B cell (primary cell): ENCODE results near the gene EN1. TPM values are rescaled to one million over a fixed set of nuclear protein-coding genes. Genes with fewer than 3 reads are reported as not detected.

Experiments
- ATAC-seq: fragments of 200-7000 bp; cut with Tn5 transposase; one replicate; pipeline ENCODE4 v1.10.0; 2021; ENCODE audit warnings: low read depth, mild to moderate bottlenecking, moderate number of reproducible peaks, moderate library complexity
- CTCF ChIA-PET: fragments of 350-600 bp; sonication (Branson Sonifier 250); formaldehyde crosslinking; loops from one replicate; lab custom pipeline; 2021; ENCODE audit warnings: antibody characterized with exemption, inconsistent platforms; lab: Charles Lee
- POLR2A ChIA-PET: fragments of 350-600 bp; sonication (Branson Sonifier 250); formaldehyde crosslinking; loops from one replicate; lab custom pipeline; 2021; ENCODE audit warnings: antibody characterized with exemption; lab: Charles Lee
- DNase-seq: peaks from one replicate; pipeline ENCODE4 v3.0.0; 2013
- H2AFZ ChIP-seq: 2 replicates; pipeline ENCODE4 v1.6.1; 2012; ENCODE audit warnings: mild to moderate bottlenecking, low read depth, low read length; ENCODE audit not compliant: insufficient read depth, poor library complexity, severe bottlenecking
- H3K27ac ChIP-seq, 2 donors: 1 replicate in 1 of 2; 2 replicates in 1 of 2; pipeline ENCODE4 v1.5.1; 2012 to 2013; ENCODE audit warnings: low read length in 2 of 2, mild to moderate bottlenecking in 2 of 2, moderate library complexity in 1 of 2
- H3K27me3 ChIP-seq, 4 experiments: fragments of 200-600 bp in 1 of 4; sonication (generic) in 1 of 4; replicated peaks in 1 of 4; 1 replicate in 2 of 4; 2 replicates in 2 of 4; pipeline versions ENCODE4 v1.6.1 to v1.7.0; 2013 to 2016; ENCODE audit warnings: low read length in 3 of 4, mild to moderate bottlenecking in 2 of 4, mixed read lengths in 1 of 4, moderate library complexity in 1 of 4; ENCODE audit not compliant: insufficient read depth in 4 of 4, control insufficient read depth in 3 of 4; ENCODE audit errors: control extremely low read depth in 1 of 4
- H3K36me3 ChIP-seq, 2 experiments: replicated peaks in 1 of 2; 1 replicate in 1 of 2; 2 replicates in 1 of 2; pipeline versions ENCODE4 v1.6.1 to v1.7.1; 2013; ENCODE audit warnings: low read length in 1 of 2; ENCODE audit not compliant: insufficient read depth in 2 of 2, control insufficient read depth in 1 of 2; ENCODE audit errors: control extremely low read depth in 1 of 2, extremely low read depth in 1 of 2
- H3K4me1 ChIP-seq, 2 donors: fragments of 200-600 bp in 1 of 2; sonication (generic) in 1 of 2; 1 replicate in 1 of 2; 2 replicates in 1 of 2; pipeline versions ENCODE4 v1.5.1 to v1.6.1; 2013 to 2017; ENCODE audit warnings: low read length in 2 of 2; ENCODE audit not compliant: control insufficient read depth in 2 of 2, insufficient read depth in 2 of 2
- H3K4me2 ChIP-seq: replicated peaks from 2 replicates; pipeline ENCODE3; 2012; ENCODE audit warnings: mild to moderate bottlenecking, low read depth, low read length; ENCODE audit not compliant: poor library complexity, severe bottlenecking
- H3K4me3 ChIP-seq, 5 experiments: fragments of 200-600 bp in 1 of 5; sonication (generic) in 1 of 5; 1 replicate in 3 of 5; 2 replicates in 2 of 5; pipeline versions ENCODE4 v1.5.1 to v1.7.0; 2011 to 2016; ENCODE audit warnings: low read length in 4 of 5, mild to moderate bottlenecking in 4 of 5, low read depth in 2 of 5, control low read depth in 1 of 5, moderate library complexity in 1 of 5; ENCODE audit not compliant: insufficient read depth in 1 of 5; ENCODE audit errors: control extremely low read depth in 1 of 5, extremely low read depth in 1 of 5
- H3K79me2 ChIP-seq: fragments of 200-600 bp; sonication (generic); one replicate; pipeline ENCODE4 v1.6.0; 2016; ENCODE audit warnings: low read length; ENCODE audit not compliant: control insufficient read depth, insufficient read depth
- H3K9ac ChIP-seq: fragments of 200-600 bp; sonication (generic); 2 replicates; pipeline ENCODE4 v1.6.1; 2017; ENCODE audit warnings: mild to moderate bottlenecking, low read length, moderate library complexity
- H3K9me3 ChIP-seq, 3 donors: one replicate each; pipeline versions ENCODE4 v1.6.1 to v1.7.1; 2013; ENCODE audit warnings: low read length in 2 of 3; ENCODE audit not compliant: control insufficient read depth in 2 of 3, insufficient read depth in 1 of 3; ENCODE audit errors: control extremely low read depth in 1 of 3
- H4K20me1 ChIP-seq: 2 replicates; pipeline ENCODE4 v1.6.0; 2012; ENCODE audit warnings: mild to moderate bottlenecking, low read length; ENCODE audit not compliant: insufficient read depth, control insufficient read depth, poor library complexity, severe bottlenecking
- H3K27ac Mint-ChIP-seq: one replicate; pipeline ENCODE4 v1.8.0; 2021; ENCODE audit warnings: mixed read lengths
- H3K27me3 Mint-ChIP-seq: one replicate; pipeline ENCODE4 v1.8.0; 2021; ENCODE audit warnings: mixed read lengths
- H3K4me1 Mint-ChIP-seq: one replicate; pipeline ENCODE4 v1.8.0; 2021; ENCODE audit warnings: mixed read lengths
- H3K4me3 Mint-ChIP-seq: one replicate; pipeline ENCODE4 v1.8.0; 2021; ENCODE audit warnings: mixed read lengths
- H3K9me3 Mint-ChIP-seq: one replicate; pipeline ENCODE4 v1.8.0; 2022; ENCODE audit warnings: mixed read lengths; ENCODE audit not compliant: insufficient read depth
- EZH2 ChIP-seq: IDR thresholded peaks from 2 replicates; pipeline ENCODE4 v1.6.1; 2012; ENCODE audit warnings: borderline replicate concordance, low read depth, mild to moderate bottlenecking, moderate library complexity, low read length; ENCODE audit not compliant: insufficient read depth, poor library complexity, severe bottlenecking
- WGBS: methylation state at CpG from one replicate; pipeline ENCODE4 v1.1.5; 2013; ENCODE audit warnings: missing lambda C conversion rate; ENCODE audit not compliant: insufficient coverage; 5-methylcytosine and 5-hydroxymethylcytosine counted together
- intact Hi-C: fragments of 100-400 bp; cut with micrococcal nuclease; formaldehyde crosslinking; loops from one replicate; pipeline ENCODE4 v1.10.0; 2022
- polyA plus RNA-seq: library from polyadenylated mRNA; depleted of rRNA; stranded (reverse); fragments of >200 nt; gene quantifications from 2 replicates; pipeline ENCODE4 v1.2.3, GENCODE V29; 2012
- total RNA-seq, 2 donors: library from RNA; stranded (reverse); fragments of 120-200 nt in 1 of 2; gene quantifications; 1 replicate in 1 of 2; 2 replicates in 1 of 2; pipeline versions ENCODE4 v1.2.3 to v1.2.4, GENCODE V29; 2013 to 2022
- TF ChIP-seq, protein P1 (sequence below): fragments of 200-600 bp; IDR thresholded peaks from one replicate; pipeline ENCODE4 v1.8.0; 2022; ENCODE audit warnings: antibody characterized with exemption, mild to moderate bottlenecking

The EN1 gene
- total and polyA plus RNA-seq, 2 donors (not counting 1 experiment from before 2014, with no cell fraction given) = not detected

DNA sequence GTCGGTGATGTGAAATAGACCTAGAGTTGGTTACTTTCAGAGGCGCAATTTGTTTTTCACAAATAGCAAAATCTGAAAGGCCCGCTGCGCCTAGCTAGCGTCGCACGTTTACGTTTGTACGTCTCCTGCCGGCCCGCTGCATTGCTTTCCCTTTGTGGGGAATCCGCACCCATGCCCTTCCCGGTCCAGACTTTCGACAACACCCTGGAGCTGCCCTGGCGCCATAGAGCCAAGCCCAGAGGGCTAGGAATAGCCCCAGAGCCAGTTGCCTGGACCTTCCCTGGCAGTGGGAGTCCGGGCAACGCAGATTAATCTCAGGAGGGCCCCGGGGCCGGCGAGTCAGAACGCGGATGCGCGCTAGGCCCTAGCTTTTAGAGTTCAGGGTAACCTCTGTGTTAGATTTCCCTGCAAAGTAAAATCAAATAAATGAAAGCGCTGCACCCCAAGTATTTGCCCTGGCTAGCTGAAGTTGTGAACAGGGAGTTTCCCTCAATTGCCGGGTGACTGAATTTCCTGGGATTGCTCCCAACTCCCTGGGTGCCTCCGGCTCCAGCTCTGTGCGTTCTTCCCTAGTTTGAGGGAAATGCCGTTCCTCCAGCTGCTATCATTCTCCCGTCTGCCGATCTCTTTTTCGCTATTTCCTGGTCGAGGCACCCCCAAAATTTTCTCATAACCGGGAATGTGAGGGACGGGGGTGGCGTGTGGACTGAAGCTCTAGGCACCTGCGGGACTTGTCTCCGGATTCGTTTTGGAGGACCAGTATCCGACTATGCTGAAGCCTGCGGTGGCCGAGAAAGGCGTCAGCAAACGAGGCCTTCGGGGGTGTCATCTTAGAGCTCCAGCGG, 1.2 kb upstream of the EN1 start:
- DNase-seq (peak; percentile 37), ATAC-seq (no peak)
- Histone ChIP-seq H3K79me2 (no peaks in the 10 kb centered on the region), H3K4me2 (no peak overlapping the region), H3K27ac (no peak overlapping the region), H3K9ac (no peak overlapping the region), H3K4me3 (no peak overlapping the region), H2AFZ (no peak overlapping the region), H3K36me3 (no peaks in the 10 kb centered on the region), H3K4me1 (peaks cover 15 to 38% of the 10 kb centered on the region in 2 donors), H3K27me3 (peaks cover 0 to 94% (median 76%) of the 10 kb centered on the region in 4 experiments), H3K9me3 (peaks cover 0 to 77% (median 0%) of the 10 kb centered on the region in 3 donors), H4K20me1 (no peaks in the 10 kb centered on the region)
- ChIA-PET CTCF (interaction anchor here (1.2 kb wide), 1 partner anchor 627 kb away, joined by 4 read pairs; no protein-coding TSS in a partner anchor), POLR2A (no interaction called here)
- Mint-ChIP-seq H3K27me3 (peaks cover 77% of the 10 kb centered on the region), H3K4me1 (peaks cover 12% of the 10 kb centered on the region), H3K27ac (peak overlapping the region; percentile 21), H3K4me3 (peak overlapping the region; percentile 49), H3K9me3 (no peaks in the 10 kb centered on the region)
- TF ChIP-seq EZH2 = no peak
- TF ChIP-seq, protein P1, sequence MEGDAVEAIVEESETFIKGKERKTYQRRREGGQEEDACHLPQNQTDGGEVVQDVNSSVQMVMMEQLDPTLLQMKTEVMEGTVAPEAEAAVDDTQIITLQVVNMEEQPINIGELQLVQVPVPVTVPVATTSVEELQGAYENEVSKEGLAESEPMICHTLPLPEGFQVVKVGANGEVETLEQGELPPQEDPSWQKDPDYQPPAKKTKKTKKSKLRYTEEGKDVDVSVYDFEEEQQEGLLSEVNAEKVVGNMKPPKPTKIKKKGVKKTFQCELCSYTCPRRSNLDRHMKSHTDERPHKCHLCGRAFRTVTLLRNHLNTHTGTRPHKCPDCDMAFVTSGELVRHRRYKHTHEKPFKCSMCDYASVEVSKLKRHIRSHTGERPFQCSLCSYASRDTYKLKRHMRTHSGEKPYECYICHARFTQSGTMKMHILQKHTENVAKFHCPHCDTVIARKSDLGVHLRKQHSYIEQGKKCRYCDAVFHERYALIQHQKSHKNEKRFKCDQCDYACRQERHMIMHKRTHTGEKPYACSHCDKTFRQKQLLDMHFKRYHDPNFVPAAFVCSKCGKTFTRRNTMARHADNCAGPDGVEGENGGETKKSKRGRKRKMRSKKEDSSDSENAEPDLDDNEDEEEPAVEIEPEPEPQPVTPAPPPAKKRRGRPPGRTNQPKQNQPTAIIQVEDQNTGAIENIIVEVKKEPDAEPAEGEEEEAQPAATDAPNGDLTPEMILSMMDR = no peak
- intact Hi-C loops = no loop called here
- 10% methylated on average over 38 of the region's 46 CpGs for WGBS

DNA sequence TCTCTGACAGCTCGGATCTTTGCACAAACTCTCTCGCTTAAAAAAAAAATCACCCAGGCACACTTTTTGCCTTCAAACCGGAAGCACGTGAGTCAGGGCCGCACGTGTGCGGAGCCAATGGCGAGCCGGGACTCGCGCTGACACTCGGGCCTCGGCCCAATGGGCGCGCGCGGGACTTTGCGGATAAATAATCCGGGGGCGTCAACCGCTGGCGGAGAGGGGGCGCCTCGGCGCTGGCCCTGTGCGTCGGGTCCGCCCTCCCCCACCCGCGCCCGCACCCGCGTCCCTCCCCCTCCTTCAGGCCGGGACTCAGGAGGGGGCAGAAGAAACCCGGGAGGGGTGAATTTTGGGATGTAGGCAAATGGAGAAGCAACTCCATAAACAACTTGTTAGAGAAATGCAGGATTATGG, 319 bp upstream of the EN1 start:
- Histone ChIP-seq H3K27me3 (peaks cover 0 to 93% (median 74%) of the 10 kb centered on the region in 4 experiments), H3K27ac (no peak overlapping the region), H3K79me2 (no peaks in the 10 kb centered on the region), H3K4me3 (peak overlapping the region in 1 of 5 experiments; percentile 1), H4K20me1 (no peaks in the 10 kb centered on the region), H2AFZ (no peak overlapping the region), H3K4me2 (peak overlapping the region; percentile 50), H3K4me1 (peaks cover 18 to 39% of the 10 kb centered on the region in 2 donors), H3K36me3 (no peaks in the 10 kb centered on the region), H3K9me3 (peaks cover 0 to 76% (median 0%) of the 10 kb centered on the region in 3 donors), H3K9ac (no peak overlapping the region)
- intact Hi-C loops = no loop called here
- ChIA-PET CTCF (interaction anchor here (1.0 kb wide), 1 partner anchor 8 kb away, joined by 4 read pairs; no protein-coding TSS in a partner anchor), POLR2A (no interaction called here)
- Mint-ChIP-seq H3K9me3 (no peaks in the 10 kb centered on the region), H3K27ac (no peak overlapping the region), H3K4me1 (peaks cover 15% of the 10 kb centered on the region), H3K4me3 (no peak overlapping the region), H3K27me3 (peaks cover 76% of the 10 kb centered on the region)
- no peak for TF ChIP-seq EZH2
- TF ChIP-seq, protein P1 = no peak
- DNase-seq = no peak
- WGBS = 15% methylated on average over 27 of the region's 35 CpGs
- ATAC-seq = no peak
